EL (cell line): Measurements from ENCODE around the gene RNF130.
"Not testable (repeated sequence)": the region's sequence is repeated elsewhere in the genome, so short reads cannot be mapped to it uniquely, and the experiment has no call there.

Experiments
- DNase-seq: peaks from one replicate; pipeline ENCODE4 v3.0.0-alpha.2; 2016

Gene RNF130

DNA sequence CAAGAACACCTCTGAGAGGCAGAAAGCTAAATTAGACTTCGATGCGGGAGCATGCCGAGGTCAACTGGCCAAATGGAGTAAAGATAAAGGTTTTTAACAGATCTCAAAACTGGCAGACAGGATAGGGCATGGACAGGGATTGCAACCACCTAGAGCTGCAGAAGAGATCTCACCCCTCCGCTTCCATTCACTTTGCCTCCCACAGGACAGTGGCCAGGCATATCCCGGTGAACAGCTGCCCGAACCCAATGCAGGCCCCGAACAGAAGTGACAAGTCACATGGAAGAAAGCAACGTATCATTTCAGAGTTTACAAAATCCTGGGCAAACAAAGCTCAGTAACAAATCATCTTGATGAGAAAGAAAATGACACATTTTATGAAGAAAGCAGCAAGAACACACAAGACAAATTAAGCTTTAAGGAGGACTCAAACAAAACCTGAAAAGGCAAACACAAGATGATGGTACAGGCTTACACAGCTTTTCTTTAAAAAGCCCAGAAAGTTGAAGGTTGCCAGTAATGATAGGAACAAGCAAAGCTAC is 18.4 kb downstream of the RNF130 start:
- DNase-seq: no peak

DNA sequence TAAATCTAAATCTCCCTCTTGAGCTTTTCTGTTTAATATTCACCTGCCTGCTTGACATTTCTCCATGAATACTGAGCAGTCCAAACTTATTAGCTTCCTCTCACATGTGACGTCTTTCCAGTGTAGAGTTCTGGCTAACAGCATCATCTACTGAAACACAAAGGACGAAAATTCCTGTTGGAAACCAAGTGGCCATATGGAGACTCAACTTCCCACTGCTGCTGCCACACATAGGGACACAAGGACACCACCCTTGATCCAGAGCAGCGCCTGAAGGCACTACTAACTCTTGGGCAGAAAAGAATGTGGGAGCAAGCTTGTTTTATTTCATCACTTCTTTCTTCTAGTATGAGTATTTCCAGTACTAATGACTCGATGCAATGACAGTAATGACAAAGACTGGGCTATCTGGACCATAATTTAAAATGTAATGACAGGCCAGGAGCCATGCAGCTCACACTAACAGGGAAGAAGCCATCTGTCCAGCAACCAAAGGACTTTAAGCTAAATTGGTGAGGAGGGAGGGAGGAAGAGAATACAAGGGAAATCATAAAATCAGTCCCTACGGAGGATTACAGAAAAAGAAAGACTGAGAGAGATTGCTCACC is 19.2 kb downstream of the RNF130 start:
- no peak for DNase-seq

DNA sequence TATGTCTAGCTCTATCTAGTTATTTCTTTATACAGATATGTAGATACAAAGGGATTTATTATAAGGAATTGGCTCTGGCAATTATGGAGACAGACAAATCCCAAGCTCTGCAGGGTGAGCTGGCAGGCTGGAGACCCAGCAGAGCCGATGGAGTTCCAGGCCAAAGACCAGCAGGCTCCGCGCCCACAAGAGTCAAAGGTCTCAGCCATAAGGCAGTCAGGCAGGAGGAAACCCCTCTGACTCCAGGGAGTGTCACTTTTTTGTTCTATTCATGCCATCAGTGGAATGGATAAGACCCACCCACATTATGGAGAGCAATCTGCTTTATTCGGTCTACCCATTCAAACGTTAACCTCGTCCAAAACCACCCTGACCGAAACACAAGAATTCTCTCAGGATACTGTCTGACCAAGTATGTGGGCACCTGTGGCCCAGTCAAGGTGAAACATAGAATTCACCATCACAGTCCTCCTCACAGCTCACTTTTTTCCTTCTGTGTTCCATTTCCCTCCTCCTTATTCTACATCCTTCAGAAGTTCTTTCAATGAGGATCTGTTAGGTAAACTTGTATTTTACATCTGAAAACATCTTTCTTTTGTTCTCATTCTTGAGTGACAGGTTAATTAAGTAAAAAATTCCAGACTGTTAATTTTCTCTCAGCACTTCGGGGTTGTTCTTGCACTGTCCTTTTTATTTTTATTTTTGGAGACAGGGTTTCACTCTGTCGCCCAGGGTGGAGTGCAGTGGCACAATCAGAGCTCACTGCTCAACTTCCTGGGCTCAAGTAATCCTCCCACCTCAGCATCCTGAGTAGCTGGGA is 21.2 kb downstream of the RNF130 start:
- no peak for DNase-seq

DNA sequence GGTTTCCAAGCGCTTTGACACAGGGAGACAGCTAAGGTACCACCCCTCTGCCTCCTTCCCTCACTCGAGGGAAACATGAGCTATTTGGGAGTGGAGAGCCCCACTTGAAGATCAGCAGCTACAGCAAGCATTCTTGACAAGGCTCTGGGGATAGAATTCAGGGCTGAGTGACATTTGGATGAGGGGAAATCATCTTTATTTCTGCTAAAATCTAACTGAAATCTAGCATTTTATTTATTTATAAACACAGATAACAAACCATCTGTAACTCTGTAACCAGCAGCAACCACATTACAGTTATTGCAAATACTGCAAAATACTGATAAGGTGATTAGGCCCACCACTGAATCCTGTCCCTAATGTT is 22.4 kb downstream of the RNF130 start:
- DNase-seq: no peak

DNA sequence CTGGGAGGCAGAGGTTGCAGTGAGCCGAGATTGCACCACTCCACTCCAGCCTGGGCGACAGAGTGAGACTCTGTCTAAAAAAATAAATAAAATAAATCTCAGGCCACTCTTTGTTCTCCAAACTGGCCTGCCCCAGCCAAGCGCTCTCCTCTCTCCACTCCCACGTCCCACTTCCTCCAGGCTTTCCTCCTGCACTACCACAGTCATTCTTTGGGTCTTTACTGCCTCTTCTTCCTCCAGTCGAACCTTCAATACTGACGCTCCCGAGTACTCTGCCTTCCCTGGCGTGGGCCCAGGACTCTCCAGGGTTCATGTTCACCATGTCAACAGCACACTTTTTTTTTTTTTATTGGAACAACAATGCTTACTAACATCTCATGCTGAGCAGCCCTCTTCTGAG is 23.9 kb downstream of the RNF130 start:
- DNase-seq: no peak

DNA sequence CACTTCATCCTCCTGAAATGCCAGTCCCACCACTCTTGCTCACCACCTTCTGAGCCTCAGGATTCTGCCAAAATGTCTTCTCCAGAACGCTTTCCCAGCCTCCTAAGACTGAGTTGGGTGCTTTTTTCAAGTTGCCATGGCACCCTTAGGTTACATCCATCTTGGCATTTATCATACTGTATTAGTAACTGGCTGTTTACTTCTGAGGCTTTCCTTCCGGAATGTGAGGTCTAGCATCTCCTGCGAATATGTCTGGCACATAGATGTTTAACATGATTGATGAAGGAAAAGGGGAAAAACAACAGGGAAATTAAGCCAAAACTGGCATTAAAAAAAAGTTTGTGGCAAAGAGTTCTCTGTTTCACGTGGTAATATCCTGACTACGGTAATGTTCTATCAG is 24.9 kb downstream of the RNF130 start:
- no peak for DNase-seq

DNA sequence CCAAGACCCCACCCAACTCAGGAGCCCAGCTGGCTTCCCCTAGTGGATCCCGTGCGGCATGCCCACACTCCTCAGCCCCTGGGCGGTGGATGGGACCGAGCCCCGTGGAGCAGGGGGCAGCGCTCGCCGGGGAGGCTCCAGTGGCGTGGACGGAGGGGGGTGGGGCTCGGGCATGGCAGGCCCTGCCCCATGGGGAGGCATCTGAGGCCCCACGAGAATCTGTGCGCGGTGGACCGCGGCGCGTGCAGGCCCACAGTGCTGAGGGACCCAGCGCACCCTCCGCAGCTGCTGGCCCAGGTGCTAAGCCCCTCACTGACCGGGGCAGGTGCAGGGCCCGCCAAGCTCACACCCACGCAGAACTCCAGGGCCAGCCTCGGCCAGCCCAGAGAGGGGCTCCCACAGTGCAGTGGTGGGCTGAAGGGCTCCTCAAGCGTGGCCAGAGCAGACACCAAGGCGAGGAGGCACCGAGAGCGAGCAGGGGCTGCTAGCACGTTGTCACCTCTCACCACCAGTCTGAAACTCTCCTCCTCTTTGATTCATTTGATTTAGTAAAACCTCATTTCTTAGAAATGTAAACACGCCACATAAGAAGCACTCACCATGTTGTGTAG is 25.6 kb downstream of the RNF130 start:
- DNase-seq: no peak

DNA sequence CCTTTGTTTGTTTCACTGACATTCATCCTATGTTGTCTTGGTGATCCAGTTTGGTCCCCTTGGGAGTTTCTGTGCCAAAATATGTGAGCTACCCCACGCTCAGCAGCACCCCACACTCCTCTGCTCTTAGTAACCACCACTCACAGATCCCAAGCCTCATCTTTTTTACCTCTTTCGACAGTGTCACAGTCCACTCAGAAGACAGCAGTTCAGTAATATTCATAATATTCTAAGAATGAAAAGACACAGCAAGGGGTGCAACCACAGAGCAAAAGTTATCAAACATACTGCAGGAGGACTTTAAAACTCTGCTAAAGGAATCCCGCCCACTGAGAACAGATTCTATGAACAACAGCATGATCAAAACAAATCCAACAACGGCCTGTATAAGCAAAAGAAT is 28.2 kb downstream of the RNF130 start:
- no peak for DNase-seq

DNA sequence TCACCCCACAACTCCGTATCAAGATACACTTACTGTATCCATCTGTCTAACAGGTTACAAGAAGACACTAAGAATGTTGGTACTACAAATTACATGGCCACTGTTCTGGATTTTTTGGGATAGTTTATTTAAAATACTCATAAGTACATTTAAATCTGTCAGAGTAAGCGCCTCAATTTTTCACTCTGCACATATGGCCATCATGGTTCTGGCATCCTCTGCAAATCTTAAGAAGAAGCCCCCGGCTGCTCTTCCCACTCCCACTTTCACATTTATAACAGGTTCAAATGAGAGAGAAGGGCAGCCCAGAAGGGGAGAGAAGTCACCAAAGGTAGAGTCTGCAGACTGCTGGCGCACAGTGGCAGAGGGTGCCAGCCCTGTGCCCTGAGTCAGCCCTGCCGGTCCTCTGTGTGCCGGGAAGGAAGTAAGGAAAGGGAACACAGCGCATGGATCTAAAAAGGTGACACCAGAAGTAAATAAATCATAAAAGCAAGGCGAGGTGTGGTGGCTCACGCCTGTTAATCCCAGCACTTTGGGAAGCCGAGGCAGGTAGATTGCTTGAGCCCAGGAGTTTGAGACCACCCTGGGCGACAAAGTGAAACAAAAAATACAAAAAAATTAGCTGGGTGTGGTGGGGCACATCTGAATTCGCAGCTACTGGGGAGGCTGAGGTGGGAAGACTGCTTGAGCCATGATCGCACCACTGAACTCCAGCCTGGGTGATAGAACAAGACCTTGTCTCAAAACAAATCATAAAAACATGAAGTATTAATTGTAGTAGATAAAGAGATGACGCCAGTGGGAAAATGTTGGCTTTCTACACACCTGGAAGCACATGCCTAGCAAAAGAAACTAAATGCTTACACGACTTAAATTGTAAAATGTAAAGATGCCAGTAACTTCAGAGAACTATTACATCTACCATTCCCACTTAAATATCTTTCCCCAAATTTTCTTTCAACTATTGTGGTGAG is 30.0 kb downstream of the RNF130 start:
- DNase-seq: no peak

DNA sequence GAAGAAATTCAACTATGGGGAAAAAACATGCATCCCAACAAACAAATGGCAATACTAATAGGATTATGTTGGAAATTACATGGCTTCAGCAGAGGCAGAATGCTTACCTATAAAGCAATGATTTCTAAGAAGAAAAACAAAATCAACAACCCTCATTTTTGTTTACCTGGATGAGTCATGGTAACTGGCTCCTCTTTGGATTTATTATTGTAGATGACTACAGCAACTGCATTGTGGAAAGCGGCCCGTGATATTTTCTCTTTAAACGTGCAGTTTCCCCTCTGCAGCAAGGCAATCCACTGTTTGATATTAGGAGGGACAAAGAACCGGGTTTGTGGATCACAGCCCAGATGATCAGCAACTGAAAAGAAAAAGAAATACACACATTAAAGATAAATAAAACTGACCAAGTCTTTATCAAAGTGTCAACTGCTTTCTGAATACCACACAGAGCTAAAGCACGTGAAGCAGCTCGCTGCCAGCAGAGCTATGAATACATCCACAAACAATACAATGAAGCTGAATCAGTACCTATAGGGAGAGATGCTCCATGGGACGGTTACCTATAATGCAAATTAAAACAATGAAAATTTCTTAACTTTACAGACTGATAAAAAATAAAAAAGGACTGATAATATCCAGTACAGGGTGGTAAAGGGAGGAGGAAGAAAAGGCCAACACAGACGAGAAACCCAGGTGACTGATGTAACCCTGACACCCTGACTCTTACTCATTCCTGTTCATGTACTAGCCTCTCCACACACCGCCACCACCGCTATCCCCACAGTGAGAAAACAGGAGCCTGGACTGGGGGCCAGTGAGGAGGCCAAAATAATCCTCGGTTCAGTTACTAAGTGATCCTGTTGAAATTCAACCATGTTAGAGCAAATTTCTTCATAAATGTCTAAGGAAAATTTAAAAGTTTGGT is 31.0 kb downstream of the RNF130 start:
- DNase-seq: no peak

DNA sequence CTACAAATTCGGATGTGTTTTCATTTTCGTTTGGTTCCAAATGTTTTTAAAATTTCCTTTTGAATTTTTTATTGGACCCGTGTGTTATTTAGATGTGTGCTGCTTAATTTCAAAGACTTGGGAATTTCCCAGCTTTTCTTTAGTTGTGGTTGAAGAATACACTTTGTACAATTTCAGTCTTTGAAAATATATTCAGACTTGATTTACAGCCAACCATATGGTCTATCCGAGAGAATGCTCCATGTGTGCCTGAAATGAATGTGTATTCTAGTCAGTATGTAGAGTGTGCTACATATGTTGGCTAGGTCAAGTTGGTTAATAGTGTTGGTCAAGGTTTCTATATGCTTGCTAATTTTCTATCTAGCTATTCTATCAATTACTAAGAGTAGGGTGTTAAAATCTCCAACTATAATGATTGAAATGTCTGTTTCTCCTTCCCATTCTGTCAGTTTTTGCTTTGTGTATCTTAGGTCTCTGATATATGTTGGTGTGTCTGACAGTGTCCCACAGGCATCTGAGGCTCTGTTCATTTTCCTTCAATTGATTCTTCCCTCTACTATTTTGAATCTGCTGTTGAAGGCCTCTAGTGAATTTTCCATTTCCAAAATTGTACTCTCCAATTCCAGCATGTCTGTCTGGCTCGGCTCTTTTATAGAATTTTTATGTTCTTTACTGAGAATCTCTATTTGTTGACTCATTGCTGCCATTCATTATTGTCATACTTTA is 36.2 kb downstream of the RNF130 start:
- DNase-seq: no peak

DNA sequence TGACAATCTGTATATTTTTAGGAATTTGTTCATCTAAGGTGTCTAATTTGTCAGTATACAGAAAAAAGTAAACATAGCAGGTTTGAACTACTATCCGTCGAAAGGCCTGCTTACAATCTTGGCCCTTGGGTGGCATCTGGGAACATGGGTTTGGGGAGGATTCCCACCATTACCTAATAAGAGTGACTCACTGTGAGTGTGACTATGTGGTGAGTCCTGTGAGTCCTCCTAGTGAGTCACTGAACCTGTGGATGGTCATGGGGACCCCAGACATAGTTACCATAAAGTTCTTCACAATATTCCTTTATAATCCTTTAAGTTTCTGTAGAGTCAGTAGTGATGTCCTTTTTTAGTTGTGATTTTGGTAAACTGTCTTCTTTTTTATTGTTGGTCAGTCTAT is 37.0 kb downstream of the RNF130 start:
- peak; percentile 48 for DNase-seq

DNA sequence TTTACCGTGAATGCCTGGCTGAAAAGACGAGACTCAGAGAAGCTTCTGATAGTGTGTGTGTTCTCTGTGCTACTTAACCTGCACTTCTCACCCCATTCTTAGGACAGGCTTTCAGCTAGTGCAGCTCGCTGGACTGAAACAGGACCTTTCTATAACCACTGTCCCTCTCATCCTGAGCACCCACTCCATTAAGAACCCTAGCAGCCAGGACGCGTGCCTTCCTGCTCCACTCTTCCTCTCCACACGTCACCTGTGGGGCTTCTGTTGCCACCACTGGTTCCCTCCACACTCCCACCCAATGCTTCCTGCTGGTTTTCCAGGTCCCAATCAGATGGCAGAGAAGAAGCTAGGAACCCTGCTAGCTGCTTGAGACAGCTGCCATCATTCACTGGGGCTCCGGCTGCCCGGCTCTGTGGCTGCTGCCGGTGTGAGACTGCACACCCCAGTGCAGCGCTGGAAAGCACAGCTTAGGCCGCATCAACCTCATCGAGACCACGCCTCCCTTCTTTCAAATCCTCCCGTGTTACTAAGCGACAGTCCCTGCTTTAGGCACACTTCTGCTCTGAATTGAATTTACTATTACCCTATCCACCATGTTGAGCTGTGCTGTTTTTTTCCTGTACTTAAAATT is 44.0 kb downstream of the RNF130 start:
- DNase-seq: no peak

DNA sequence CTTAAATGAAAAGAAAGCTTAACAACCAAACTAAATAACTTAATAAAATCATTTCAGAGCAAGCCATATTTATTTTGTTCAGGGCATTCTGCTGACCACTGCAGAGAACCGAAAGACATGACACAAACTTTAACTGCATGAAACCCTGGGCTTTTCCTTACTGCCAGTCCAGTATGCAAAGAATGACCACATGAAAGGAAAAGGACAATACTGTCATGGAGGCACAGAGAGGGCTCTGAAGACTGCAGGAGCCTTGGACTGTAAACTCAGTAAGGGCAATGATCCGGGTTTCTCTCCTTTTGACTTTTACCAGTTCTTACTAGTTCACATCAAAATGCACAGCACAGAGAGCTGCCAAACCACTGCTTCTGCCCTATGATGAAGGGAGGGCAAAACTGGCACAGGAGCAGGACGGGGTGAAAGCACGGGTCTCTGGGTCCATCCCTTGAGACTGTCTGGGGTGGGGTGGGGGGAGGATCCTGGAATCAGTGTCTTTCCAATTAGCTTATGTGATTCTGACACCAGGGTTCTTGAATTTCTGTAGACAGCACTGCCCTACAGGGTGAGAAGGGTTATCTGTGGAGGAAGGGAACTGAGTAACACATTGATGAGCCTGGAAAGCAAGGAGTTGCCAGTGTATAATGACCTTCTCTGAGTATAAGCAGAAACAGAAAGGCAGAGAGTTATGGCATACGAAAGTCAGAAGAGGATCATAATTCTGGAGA is 44.7 kb downstream of the RNF130 start:
- DNase-seq: no peak

DNA sequence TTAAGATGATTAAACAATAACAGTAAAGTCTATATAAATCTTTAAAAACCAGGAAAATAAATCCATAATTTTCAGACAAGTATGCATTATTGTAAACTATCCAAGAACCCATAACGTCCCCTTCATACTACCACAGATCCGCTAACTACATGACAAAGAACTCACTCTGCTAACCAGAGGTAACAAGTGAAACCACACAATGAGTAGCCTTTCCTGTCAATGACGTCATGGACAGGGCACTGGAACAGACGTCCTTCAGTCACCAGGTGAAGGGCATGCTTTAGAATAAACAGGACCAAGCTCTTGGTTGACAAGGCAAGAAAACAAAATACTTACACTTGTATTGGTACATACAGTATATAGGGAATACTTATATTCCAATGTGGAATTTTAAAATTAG is 45.2 kb downstream of the RNF130 start:
- peak; percentile 50 for DNase-seq

DNA sequence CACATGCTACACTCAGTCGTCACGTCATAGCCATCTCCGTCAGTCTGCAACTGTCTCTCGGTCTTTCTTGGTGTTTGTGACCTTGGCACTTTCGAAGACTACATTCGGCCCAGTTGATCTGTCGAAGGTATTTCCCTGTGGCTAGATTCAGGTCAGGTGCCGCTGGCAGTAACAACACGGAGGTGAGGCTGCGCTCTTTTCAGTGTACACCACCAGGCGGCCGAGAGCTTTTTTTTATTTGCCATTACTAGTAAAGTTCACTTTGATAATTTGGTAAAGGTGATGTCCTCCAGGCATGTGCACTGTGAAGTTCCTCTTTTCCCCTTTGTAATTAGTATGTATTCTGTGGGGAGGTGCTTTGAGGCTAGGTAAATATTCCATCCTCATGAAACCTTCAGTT is 49.7 kb downstream of the RNF130 start:
- DNase-seq: no peak

DNA sequence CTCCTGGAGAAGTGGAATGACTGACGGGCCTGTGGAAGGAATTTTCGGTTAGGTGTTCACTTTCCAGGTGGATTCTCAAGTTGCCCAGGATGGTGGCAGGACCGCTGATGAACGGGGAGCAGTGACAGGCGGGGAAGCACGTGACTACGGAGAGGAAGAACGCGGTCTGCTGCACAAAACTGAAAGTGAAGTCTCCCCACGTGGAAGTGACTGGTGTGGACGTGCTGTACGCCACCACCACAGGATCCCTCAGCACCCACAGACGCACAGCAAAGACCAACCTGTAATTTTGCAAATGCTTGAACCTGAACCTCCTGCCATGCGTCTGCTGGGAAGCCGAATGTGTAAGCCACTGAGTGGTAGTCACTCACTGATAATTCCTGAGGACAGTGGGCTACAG is 51.4 kb downstream of the RNF130 start:
- no peak for DNase-seq

DNA sequence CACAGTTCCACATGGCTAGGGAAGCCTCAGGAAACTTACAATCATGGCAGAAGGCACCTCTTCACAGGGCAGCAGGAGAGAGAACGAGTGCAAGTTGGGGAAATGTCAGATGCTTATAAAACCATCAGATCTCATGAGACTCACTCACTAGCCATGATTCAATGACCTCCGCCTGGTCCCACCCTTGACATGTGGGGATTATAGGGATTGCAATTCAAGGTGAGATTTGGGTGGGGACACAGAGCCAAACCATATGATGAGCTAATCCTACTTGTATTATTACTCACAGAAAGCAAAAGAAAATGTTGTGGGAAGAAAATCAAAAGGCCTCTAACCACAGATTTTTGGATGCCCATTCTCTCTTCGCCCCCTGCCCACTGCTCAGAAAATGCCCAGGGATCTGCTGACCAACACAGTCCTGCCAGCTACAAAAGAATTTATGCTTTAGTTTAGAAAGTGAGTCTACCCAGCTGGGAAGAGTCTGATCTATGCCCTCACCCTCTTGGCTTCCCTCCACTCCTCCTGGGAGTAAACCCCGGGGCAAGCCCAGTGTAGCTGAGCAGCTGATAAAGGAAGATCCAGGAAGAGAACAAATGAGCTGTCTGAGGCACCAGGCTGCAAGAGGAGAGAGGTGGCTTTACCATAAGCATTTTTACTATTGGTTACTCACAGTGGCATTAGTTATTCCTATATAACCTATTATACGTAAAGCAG is 53.1 kb downstream of the RNF130 start:
- no peak for DNase-seq

DNA sequence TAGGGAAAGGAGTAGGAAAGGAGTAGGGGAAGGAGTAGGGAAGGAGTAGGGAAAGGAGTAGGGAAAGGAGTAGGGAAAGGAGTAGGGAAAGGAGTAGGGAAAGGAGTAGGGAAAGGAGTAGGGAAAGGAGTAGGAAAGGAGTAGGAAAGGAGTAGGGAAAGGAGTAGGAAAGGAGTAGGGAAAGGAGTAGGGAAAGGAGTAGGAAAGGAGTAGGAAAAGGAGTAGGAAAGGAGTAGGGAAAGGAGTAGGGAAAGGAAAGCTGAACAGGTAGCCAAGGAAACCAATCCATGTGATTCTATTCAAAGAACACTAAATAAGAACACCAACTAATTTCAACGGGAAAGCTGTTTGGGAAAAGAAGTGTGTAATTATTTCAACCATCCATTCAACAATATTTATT is 56.0 kb downstream of the RNF130 start:
- not testable (repeated sequence) for DNase-seq
